SK-N-SH (cell line): Measurements from ENCODE around the gene C19orf12. TPM values are rescaled to one million over a fixed set of nuclear protein-coding genes. Genes with fewer than 3 reads are reported as not detected.
A peak's percentile ranks its signal among the peaks of the same experiment; 100 is the strongest.

Experiments
- CTCF ChIA-PET: fragments of 300-600, 350-600 bp; formaldehyde crosslinking; extraction: SDS; loops from one replicate; lab custom pipeline; 2021; lab: Yijun Ruan, JAX
- POLR2A ChIA-PET: fragments of 350-600 bp; sonication (Branson Sonifier 250); formaldehyde crosslinking; extraction: SDS; loops from one replicate; lab custom pipeline; 2020; ENCODE audit warnings: antibody characterized with exemption, inconsistent platforms; lab: Yijun Ruan, JAX
- DNase-seq: peaks from one replicate; pipeline ENCODE4 v3.0.0; 2012
- H2AFZ ChIP-seq: fragments of 200-600 bp; sonication (generic); 2 replicates; pipeline ENCODE4 v1.8.1; 2016; ENCODE audit warnings: antibody characterized with exemption, mild to moderate bottlenecking, low read depth
- H3F3A ChIP-seq: fragments of 200-600 bp; sonication (generic); replicated peaks from 2 replicates; pipeline ENCODE3; 2016; ENCODE audit warnings: antibody characterized with exemption, mild to moderate bottlenecking; ENCODE audit not compliant: insufficient read depth
- H3K27ac ChIP-seq, 2 experiments: fragments of 200-500 bp in 1 of 2; fragments of 200-600 bp in 1 of 2; sonication (Bioruptor generic) in 1 of 2; sonication (generic), shearing (Covaris generic) in 1 of 2; 2 replicates each; pipeline versions ENCODE4 v1.5.1 to v1.6.1; 2014 to 2016; ENCODE audit warnings: low read depth in 2 of 2, inconsistent platforms in 1 of 2, low read length in 1 of 2, mild to moderate bottlenecking in 1 of 2, mixed read lengths in 1 of 2
- H3K27me3 ChIP-seq: fragments of 200-600 bp; sonication (generic), shearing (Covaris generic); 2 replicates; pipeline ENCODE4 v1.6.1; 2016; ENCODE audit warnings: mixed run types; ENCODE audit not compliant: insufficient read depth
- H3K36me3 ChIP-seq, 2 experiments: fragments of 200-500 bp in 1 of 2; fragments of 200-600 bp in 1 of 2; sonication (Bioruptor generic) in 1 of 2; sonication (generic) in 1 of 2; replicated peaks in 1 of 2; 2 replicates each; pipeline versions ENCODE3 to v1.5.1; 2014 to 2016; ENCODE audit warnings: low read length in 1 of 2, mild to moderate bottlenecking in 1 of 2; ENCODE audit not compliant: insufficient read depth in 2 of 2, control insufficient read depth in 1 of 2
- H3K4me1 ChIP-seq, 2 experiments: fragments of 200-500 bp in 1 of 2; fragments of 200-600 bp in 1 of 2; sonication (Bioruptor generic) in 1 of 2; sonication (generic), shearing (Covaris generic) in 1 of 2; 2 replicates each; pipeline versions ENCODE4 v1.5.1 to v1.6.1; 2014 to 2016; ENCODE audit warnings: low read depth in 1 of 2, low read length in 1 of 2, mixed run types in 1 of 2; ENCODE audit not compliant: insufficient read depth in 2 of 2, control insufficient read depth in 1 of 2
- H3K4me2 ChIP-seq: fragments of 200-600 bp; sonication (generic), shearing (Covaris generic); 2 replicates; pipeline ENCODE4 v1.6.1; 2017; ENCODE audit warnings: mixed run types
- H3K4me3 ChIP-seq, 2 experiments: fragments of 200-500 bp in 1 of 2; fragments of 200-600 bp in 1 of 2; sonication (Bioruptor generic) in 1 of 2; sonication (generic), shearing (Covaris generic) in 1 of 2; 2 replicates each; pipeline versions ENCODE4 v1.5.1 to v1.8.1; 2014 to 2016; ENCODE audit warnings: low read depth in 2 of 2, inconsistent platforms in 1 of 2, low read length in 1 of 2, mild to moderate bottlenecking in 1 of 2, mixed read lengths in 1 of 2, moderate library complexity in 1 of 2
- H3K79me2 ChIP-seq: fragments of 200-600 bp; sonication (generic); 2 replicates; pipeline ENCODE4 v1.8.1; 2017; ENCODE audit warnings: mild to moderate bottlenecking; ENCODE audit not compliant: insufficient read depth
- H3K9ac ChIP-seq: fragments of 200-600 bp; sonication (generic); 2 replicates; pipeline ENCODE4 v1.6.1; 2017; ENCODE audit warnings: mixed run types
- H3K9me2 ChIP-seq: fragments of 200-600 bp; sonication (generic); 2 replicates; pipeline ENCODE4 v1.6.1; 2017; ENCODE audit warnings: mixed run types
- H3K9me3 ChIP-seq: fragments of 200-600 bp; sonication (generic); 2 replicates; pipeline ENCODE4 v1.6.1; 2017; ENCODE audit warnings: mixed run types, mild to moderate bottlenecking, moderate library complexity
- H4K20me1 ChIP-seq: fragments of 200-600 bp; sonication (generic); 2 replicates; pipeline ENCODE4 v1.6.1; 2017; ENCODE audit warnings: mild to moderate bottlenecking, mixed run types; ENCODE audit not compliant: insufficient read depth
- CTCF ChIP-seq: fragments of 200-600 bp; sonication (generic); IDR thresholded peaks from 2 replicates; pipeline ENCODE4 v1.6.1; 2017; ENCODE audit warnings: antibody characterized with exemption, mild to moderate bottlenecking, moderate library complexity
- EP300 ChIP-seq, 2 experiments: IDR thresholded peaks; 2 replicates each; pipeline versions ENCODE4 v1.4.0 to v1.6.1; 2012; ENCODE audit warnings: borderline replicate concordance in 1 of 2, low read depth in 1 of 2, low read length in 1 of 2
- EZH2phosphoT487 ChIP-seq: fragments of 200-600 bp; sonication (generic); IDR thresholded peaks from 2 replicates; pipeline ENCODE4 v1.6.1; 2017; ENCODE audit warnings: low read depth, mixed run types, mild to moderate bottlenecking, antibody characterized with exemption, moderate library complexity, borderline replicate concordance
- FOSL2 ChIP-seq: IDR thresholded peaks from 2 replicates; pipeline ENCODE4 v1.4.0; 2012; ENCODE audit warnings: low read depth, mild to moderate bottlenecking, moderate library complexity, borderline replicate concordance
- FOXM1 ChIP-seq: IDR thresholded peaks from 2 replicates; pipeline ENCODE4 v1.4.0; 2012; ENCODE audit warnings: low read depth, mild to moderate bottlenecking
- GABPA ChIP-seq: IDR thresholded peaks from 2 replicates; pipeline ENCODE4 v1.4.0; 2012; ENCODE audit warnings: low read depth, mild to moderate bottlenecking
- JUND ChIP-seq: IDR thresholded peaks from 2 replicates; pipeline ENCODE4 v1.4.0; 2012
- MEF2A ChIP-seq: IDR thresholded peaks from 2 replicates; pipeline ENCODE4 v1.4.0; 2012; ENCODE audit warnings: low read depth, borderline replicate concordance
- MXI1 ChIP-seq: IDR thresholded peaks from 2 replicates; pipeline ENCODE4 v1.6.1; 2012; ENCODE audit warnings: mild to moderate bottlenecking, low read depth, low read length, improper control_type of control experiment
- RXRA ChIP-seq: IDR thresholded peaks from 2 replicates; pipeline ENCODE4 v1.4.0; 2012; ENCODE audit warnings: low read depth, mild to moderate bottlenecking, borderline replicate concordance
- SMC3 ChIP-seq: IDR thresholded peaks from 2 replicates; pipeline ENCODE4 v1.6.1; 2012; ENCODE audit warnings: low read depth, low read length, improper control_type of control experiment
- TAF1 ChIP-seq: IDR thresholded peaks from 2 replicates; pipeline ENCODE4 v1.6.1; 2012; ENCODE audit warnings: low read depth, mild to moderate bottlenecking, low read length, moderate library complexity, borderline replicate concordance
- TCF12 ChIP-seq: IDR thresholded peaks from 2 replicates; pipeline ENCODE4 v1.4.0; 2012
- TEAD4 ChIP-seq: IDR thresholded peaks from 2 replicates; pipeline ENCODE4 v1.4.0; 2012; ENCODE audit warnings: mild to moderate bottlenecking, borderline replicate concordance; ENCODE audit not compliant: insufficient read depth
- ZBTB33 ChIP-seq: IDR thresholded peaks from 2 replicates; pipeline ENCODE4 v1.4.0; 2012; ENCODE audit warnings: low read depth, borderline replicate concordance
- WGBS: methylation state at CpG from one replicate; pipeline ENCODE4 v1.1.6; 2017; ENCODE audit warnings: low lambda C conversion rate; 5-methylcytosine and 5-hydroxymethylcytosine counted together
- polyA plus RNA-seq, 3 experiments: library from polyadenylated mRNA; depleted of rRNA; stranded (reverse); fragments of >200 nt; gene quantifications; 2 replicates each; pipeline ENCODE4 v1.2.3, GENCODE V29; 2012

Gene C19orf12
- polyA plus RNA-seq, 1 of the 3 experiments (the other 2 are of a cell fraction), result 30.5 TPM

- no peak for TF ChIP-seq EP300 (IDR thresholded peaks at IDR 0.05; ENCODE audit: borderline replicate concordance in 1 of 2, low read depth in 1 of 2, low read length in 1 of 2)
- no peak for TF ChIP-seq TEAD4
- TF ChIP-seq MXI1, result peak; percentile 55
- no peak for TF ChIP-seq FOSL2
- no peak for TF ChIP-seq TAF1
- TF ChIP-seq TCF12, result no peak
- TF ChIP-seq FOXM1, result no peak
- no peak for TF ChIP-seq JUND
- TF ChIP-seq, all 33 proteins: peak for 3
These were observed 49.7 kb downstream of the C19orf12 start, which contains the start of gene PLEKHF1 (continued) for GRCh38 chr19:29665215-29665825.

GRCh38 chr19:29664753-29665214, 50.3 kb downstream of the C19orf12 start:
- CTCF ChIA-PET, result interaction anchor here (1.0 to 3.5 kb wide), 6 partner anchors 8 to 54 kb away, joined by 3 to 15 read pairs (median 8); no protein-coding TSS in a partner anchor
- POLR2A ChIA-PET, result interaction anchor here (0.9 to 1.4 kb wide), 2 partner anchors 50 to 58 kb away, joined by 4 to 5 read pairs; partner anchors contain the start of genes C19orf12 and POP4
- H2AFZ ChIP-seq, result peak overlapping the region; percentile 92; the same call in 1 of the 2 replicates

More at GRCh38 chr19:29664753-29665214, 50.3 kb downstream of the C19orf12 start:
- peaks cover 18% of the 10 kb centered on the region for H3F3A ChIP-seq
- H3K4me3 ChIP-seq, result peak overlapping the region; percentile 74 to 82
- no peaks in the 10 kb centered on the region for H3K9me3 ChIP-seq
- WGBS, result 49% methylated on average over 16 of the region's 22 CpGs
- no peaks in the 10 kb centered on the region for H3K27me3 ChIP-seq
- H3K4me2 ChIP-seq, result peak overlapping the region; percentile 94
- no peaks in the 10 kb centered on the region for H3K9me2 ChIP-seq
- DNase-seq, result no peak
- no peak overlapping the region; a peak in 1 of 4 replicates for H3K27ac ChIP-seq
- H3K79me2 ChIP-seq, result peaks cover 4% of the 10 kb centered on the region; the same call in 1 of the 2 replicates
- TF ChIP-seq ZBTB33, result no peak
- TF ChIP-seq GABPA, result no peak
- TF ChIP-seq CTCF, result no peak
- TF ChIP-seq RXRA, result no peak
- TF ChIP-seq EP300 (IDR thresholded peaks at IDR 0.05; ENCODE audit: borderline replicate concordance in 1 of 2, low read depth in 1 of 2, low read length in 1 of 2), result no peak
- no peak for TF ChIP-seq EZH2phosphoT487
- no peak for TF ChIP-seq SMC3
- TF ChIP-seq MEF2A, result no peak
- TF ChIP-seq JUND, result no peak
- H3K4me1 ChIP-seq, result peaks cover 14 to 27% of the 10 kb centered on the region in 2 experiments; a peak in 3 of 4 replicates
- no peaks in the 10 kb centered on the region for H3K36me3 ChIP-seq
- peak overlapping the region; percentile 70; the same call in 1 of the 2 replicates for H3K9ac ChIP-seq
- H4K20me1 ChIP-seq, result no peaks in the 10 kb centered on the region
